Lower leg skin (tissue), 4 donors: ENCODE measurements around the gene EED. TPM values are rescaled to one million over a fixed set of nuclear protein-coding genes. Genes with fewer than 3 reads are reported as not detected.

Experiments
- DNase-seq, 2 donors: peaks; one replicate each; pipeline ENCODE4 v3.0.0-alpha.2; 2019; ENCODE audit warnings: low spot score in 2 of 2
- H3K4me3 ChIP-seq: fragments of 200-600 bp; sonication (generic); 2 replicates; pipeline ENCODE4 v1.5.1; 2017; ENCODE audit warnings: mild to moderate bottlenecking, low read depth; ENCODE audit not compliant: poor library complexity, severe bottlenecking
- POLR2A ChIP-seq, 2 donors: fragments of 450-650 bp; IDR thresholded peaks; one replicate each; pipeline ENCODE4 v1.6.1; 2016 to 2017; ENCODE audit warnings: antibody characterized with exemption in 2 of 2, mild to moderate bottlenecking in 1 of 2, moderate library complexity in 1 of 2
- WGBS, 2 donors: methylation state at CpG; one replicate each; pipeline ENCODE4 v1.1.5; 2018; 5-methylcytosine and 5-hydroxymethylcytosine counted together
- intact Hi-C: fragments of 100-400 bp; cut with DNase I; formaldehyde crosslinking; loops from one replicate; pipeline ENCODE4 v1.15.0; 2023; ENCODE audit warnings: low total_unique reads
- total RNA-seq, 4 donors: library from RNA; depleted of rRNA; stranded (reverse); fragments of >200 nt; gene quantifications; one replicate each; pipeline ENCODE4 v1.1.0, GENCODE V29; 2016
- TF ChIP-seq, protein P1 (sequence below), 3 donors: fragments of 450-650 bp; IDR thresholded peaks; one replicate each; pipeline ENCODE4 v1.5.1; 2016; ENCODE audit warnings: antibody characterized with exemption in 3 of 3, mild to moderate bottlenecking in 3 of 3, moderate library complexity in 2 of 3

The EED gene
- total RNA-seq, 4 donors from 2014 or later = 13.7 to 18.8 (median 16.2) TPM

DNA sequence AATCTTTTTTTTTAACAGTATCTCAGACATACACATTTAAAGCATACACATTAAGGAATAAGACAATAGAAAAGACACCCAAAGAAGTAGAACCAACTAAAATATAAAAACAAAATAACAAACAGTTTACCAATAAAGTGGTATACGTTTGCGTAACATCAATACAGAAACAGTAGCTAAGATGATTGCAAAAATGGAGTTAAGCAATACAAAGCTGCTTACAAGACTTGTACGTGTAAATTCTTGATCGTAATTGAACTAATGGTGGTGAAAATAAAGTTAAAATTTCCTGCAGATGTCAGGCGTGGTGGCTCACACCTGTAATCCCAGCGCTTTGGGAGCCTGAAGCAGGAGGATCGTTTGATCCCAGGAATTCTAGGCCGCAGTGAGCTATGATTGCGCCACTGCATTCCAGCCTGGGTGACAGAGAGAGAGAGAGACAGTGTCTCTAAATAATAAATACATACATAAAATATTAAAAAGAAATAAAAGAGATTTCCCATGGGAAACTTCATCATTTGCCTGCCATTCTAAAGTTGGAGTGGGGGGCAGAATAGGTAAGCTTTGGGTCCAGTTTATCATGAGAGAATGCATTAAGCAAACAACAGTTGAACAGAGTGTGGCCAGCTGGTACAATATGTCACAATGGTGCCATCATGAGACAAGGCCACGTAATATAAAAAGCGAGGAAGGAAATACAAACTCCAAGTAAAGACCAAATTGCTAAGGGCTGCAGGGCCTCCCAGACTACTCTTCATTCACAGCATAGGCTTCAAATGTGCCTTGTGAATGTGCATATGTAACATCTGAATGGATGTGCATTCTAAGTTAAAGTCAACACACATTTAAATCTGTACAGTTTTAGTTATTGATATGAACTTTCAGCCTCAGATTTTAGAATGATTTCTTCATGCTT is 38.9 kb upstream of the EED start:
- 83 to 86% methylated on average over 11 of the region's 11 CpGs for WGBS, 2 donors
- no peak for DNase-seq
- no peak overlapping the region for H3K4me3 ChIP-seq
- intact Hi-C loops = no loop called here
- no peak for TF ChIP-seq POLR2A (IDR thresholded peaks at IDR 0.05)
- TF ChIP-seq, protein P1, sequence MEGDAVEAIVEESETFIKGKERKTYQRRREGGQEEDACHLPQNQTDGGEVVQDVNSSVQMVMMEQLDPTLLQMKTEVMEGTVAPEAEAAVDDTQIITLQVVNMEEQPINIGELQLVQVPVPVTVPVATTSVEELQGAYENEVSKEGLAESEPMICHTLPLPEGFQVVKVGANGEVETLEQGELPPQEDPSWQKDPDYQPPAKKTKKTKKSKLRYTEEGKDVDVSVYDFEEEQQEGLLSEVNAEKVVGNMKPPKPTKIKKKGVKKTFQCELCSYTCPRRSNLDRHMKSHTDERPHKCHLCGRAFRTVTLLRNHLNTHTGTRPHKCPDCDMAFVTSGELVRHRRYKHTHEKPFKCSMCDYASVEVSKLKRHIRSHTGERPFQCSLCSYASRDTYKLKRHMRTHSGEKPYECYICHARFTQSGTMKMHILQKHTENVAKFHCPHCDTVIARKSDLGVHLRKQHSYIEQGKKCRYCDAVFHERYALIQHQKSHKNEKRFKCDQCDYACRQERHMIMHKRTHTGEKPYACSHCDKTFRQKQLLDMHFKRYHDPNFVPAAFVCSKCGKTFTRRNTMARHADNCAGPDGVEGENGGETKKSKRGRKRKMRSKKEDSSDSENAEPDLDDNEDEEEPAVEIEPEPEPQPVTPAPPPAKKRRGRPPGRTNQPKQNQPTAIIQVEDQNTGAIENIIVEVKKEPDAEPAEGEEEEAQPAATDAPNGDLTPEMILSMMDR (IDR thresholded peaks at IDR 0.05) = no peak

DNA sequence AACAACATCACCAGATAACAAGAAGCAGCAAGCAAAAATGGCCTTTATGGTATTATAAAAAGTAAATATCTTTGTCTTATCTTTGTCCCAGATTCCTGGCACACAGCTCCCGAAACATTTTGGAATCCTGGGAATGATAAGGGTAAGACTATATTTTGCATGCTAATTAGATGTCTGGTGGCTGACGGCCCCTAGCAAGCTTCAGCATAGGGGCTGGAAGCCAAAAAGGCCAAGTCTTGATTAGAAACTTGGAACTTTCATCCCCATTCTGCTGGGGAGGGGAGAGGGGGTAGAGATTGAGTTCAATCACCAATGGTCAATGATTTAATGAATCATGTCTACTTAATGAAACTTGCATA is 38.2 kb upstream of the EED start:
- TF ChIP-seq, protein P1 (IDR thresholded peaks at IDR 0.05) = no peak
- TF ChIP-seq POLR2A (IDR thresholded peaks at IDR 0.05) = no peak
- intact Hi-C loops = no loop called here
- WGBS, 2 donors = 70 to 72% methylated on average over 2 of the region's 2 CpGs
- no peak for DNase-seq
- no peak overlapping the region for H3K4me3 ChIP-seq

DNA sequence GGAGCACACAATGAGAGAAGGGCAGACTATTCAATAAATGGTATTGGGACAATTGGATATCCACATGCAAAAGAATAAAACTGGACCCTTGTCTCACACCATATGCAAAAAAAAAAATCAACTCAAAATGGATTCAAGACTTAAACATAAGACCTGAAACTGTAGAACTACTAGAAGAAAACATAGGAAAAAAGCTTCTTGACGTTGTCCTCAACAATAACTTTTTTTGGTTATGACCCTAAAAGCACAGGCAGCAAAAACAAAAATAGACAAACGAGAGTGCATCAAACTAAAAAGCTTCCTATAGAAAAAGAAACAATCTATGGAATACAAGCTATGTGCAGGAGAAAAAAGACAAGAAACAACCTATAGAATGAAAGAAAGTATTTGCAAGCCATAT is 37.1 kb upstream of the EED start:
- H3K4me3 ChIP-seq = no peak overlapping the region
- TF ChIP-seq, protein P1 (IDR thresholded peaks at IDR 0.05) = no peak
- no peak for TF ChIP-seq POLR2A (IDR thresholded peaks at IDR 0.05)
- intact Hi-C loops = no loop called here
- 93 to 97% methylated on average over 2 of the region's 2 CpGs for WGBS, 2 donors
- DNase-seq = no peak

DNA sequence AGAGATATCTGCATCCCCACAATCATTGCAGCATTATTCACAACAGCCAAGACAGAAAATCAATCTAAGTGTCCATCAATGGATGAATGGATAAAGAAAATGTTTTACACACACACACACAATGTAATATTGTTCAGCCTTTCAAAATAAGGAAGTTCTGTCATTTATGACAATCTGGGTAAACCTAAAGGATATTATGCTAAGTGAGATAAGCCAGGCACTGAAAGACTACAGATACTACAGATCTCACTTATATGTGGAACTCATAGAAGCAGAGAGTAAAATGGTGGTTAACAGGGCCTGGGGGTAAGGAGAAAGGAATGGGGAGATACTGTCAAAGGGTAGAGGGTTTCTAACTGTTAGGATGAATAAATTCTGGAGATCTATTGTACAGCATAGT is 36.0 kb upstream of the EED start:
- TF ChIP-seq POLR2A (IDR thresholded peaks at IDR 0.05) = no peak
- TF ChIP-seq, protein P1 (IDR thresholded peaks at IDR 0.05) = no peak
- intact Hi-C loops = no loop called here
- no peak overlapping the region for H3K4me3 ChIP-seq
- no peak for DNase-seq

DNA sequence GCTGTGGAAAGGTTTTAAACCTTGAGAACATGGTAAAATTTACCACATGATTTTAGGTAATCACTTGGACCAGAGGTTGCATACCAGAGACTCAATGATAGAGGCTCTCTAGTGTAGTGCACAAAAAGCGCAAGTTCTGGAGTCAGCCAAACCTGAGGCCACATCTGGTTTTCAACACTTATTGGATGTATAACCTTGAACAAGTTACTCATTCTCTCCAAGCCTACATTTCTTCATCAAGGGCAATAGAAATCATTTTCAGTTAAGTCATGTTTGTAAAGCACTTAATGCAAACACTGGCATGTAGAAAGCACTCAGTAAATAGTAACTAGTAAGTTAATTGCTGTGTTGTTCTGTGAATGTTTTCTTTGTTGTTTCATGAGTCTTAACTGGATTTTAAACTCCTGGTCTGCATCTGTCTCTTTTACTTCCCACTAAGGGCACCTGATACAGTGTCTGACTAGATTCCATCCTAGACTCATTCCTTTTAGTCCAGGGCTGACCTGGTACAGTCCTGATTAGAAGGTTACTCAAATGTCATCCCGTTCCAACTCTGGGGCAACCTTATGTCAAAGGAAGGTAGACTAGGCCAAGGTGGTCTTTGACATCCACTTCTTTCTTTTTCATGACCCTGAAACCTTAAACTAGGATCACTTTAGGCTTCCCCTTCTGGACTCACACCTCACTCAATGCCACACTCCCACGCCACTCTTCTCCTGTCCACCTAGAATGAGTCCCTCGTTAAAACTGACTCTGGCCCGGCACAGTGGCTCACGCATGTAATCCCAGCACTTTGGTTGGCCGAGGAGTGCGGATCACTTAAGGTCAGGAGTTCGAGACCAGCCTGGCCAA is 34.5 kb upstream of the EED start:
- DNase-seq = no peak
- intact Hi-C loops = loop anchor here (10.0 kb wide), 1 partner anchor 265 kb away; no protein-coding TSS in a partner anchor
- 96% methylated on average over 9 of the region's 9 CpGs for WGBS, 2 donors
- no peak overlapping the region for H3K4me3 ChIP-seq
- TF ChIP-seq, protein P1 (IDR thresholded peaks at IDR 0.05) = no peak
- TF ChIP-seq POLR2A (IDR thresholded peaks at IDR 0.05) = no peak
